HG03097 (cell line): ENCODE data around the gene TBPL2.
"Not testable (repeated sequence)": the region's sequence is repeated elsewhere in the genome, so short reads cannot be mapped to it uniquely, and the experiment has no call there.

ENCODE experiments used
- ATAC-seq: cut with Tn5 transposase; IDR thresholded peaks from one replicate; pipeline ENCODE4 v1.9.1; 2021; ENCODE audit not compliant: unreplicated experiment, low FRiP score

TBPL2 gene

GRCh38 chr14:55446127-55446736 is 5.8 kb upstream of the TBPL2 start:
- ATAC-seq, result no peak

- ATAC-seq, result no peak
Observed at GRCh38 chr14:55441286-55441685, 870 bp upstream of the TBPL2 start.

DNA sequence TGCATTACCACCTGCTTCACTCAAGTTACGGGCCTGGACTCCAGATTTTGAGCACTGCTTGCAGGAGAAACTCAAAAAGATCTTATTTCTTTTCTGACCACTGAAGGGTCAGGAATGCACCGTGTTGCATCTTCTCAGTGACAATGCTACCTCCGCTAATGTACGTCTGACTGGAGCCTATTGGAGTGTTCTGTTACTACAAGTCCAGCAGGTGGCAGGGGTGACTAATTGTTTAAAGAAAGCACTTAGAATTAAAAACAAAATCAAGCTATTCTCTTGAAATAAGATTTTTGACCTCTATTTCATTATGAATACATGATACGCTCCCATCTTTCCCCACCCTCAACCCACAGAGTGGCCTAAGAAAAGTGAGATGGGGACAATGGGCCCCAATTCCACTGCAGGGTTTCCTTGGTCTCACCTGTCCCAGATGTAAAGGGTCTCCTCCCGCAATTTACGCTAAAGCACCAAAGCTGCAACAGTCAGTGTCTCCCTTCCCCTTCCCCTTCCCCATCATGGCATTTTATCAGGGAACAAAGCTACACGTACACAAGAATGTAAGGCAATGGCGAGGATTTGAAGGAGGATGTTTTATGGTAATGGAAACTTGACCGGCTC is 2.2 kb downstream of the TBPL2 start:
- no peak for ATAC-seq

DNA sequence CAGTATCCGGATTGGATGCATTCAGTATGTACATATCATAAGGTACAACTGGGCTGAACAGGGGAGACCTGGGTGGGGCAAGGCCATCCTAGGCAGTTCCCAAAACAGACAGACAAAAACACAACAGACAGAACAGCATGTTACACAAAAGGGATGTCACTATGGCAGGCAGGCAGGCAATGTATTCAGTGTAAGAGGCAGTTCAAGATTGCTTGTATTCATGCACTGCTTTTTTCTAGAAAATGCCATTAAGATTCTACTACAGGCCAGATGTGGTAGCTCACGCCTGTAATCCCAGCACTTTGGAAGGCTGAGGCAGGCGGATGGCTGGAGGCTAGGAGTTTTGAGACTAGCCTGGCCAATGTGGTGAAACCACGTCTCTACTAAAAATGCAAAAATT is 3.5 kb downstream of the TBPL2 start:
- no peak for ATAC-seq

DNA sequence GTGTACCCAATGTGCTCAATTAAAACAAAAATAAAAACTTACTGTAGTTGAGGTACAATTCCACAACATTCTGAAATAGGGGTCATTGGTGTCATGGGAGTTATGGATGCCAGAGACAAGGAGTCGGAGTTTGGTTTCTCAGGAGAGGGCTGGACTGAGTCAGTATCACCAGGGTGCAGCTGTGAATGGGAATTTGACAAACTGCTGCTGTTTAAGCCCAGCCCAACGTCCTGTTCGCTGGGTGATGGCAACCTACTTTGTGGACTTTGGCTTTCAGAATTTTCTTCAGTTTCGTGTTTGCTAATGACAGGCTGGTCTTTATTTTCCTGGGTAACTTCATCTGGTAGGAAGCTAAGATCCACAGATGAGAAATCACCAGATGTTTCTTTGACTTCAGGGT is 3.9 kb downstream of the TBPL2 start:
- no peak for ATAC-seq

- ATAC-seq, result no peak
Observed at GRCh38 chr14:55434805-55435174, 5.6 kb downstream of the TBPL2 start.

DNA sequence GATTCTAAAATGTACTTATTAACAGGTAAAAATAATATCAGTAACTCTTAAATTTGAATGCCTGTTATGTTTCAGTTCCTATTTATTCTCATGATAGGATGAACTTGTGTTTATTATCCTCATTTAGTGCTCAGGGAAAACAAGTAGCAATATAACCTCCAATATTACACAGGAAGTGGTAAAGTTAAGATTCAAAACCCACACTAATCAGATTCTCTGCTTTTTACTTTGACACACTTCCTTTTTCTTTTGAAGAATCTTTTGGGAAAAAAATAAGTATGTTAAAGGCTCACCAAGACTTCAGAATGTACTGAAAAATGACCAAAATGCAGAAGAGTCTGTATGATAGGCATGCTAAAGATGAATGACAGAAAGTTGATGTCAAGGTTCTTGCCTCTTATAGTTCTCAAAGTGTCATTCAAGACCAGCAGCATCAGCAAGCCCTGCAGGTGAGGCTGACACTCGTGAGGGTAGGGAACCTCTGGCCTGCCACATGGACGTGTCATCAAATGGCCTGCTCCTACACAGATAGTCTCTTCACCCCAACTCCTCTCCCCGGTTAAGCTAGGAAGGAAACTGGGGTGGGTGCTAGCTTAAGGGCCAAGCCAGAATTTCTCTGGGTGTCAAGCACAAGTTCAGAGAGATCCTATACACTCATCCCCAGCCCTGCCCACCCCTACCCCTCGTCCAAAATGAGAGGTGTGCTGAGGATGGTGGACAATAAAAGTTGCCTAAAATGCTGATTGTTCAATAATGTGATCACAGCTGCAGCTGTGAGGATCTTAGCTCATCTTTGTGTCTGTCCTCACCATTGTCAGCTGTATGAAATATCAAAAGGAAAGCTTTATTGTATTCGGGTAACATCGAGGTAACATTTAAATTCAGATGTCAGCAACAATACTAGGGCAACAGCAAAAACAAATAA is 6.3 kb downstream of the TBPL2 start:
- no peak for ATAC-seq

DNA sequence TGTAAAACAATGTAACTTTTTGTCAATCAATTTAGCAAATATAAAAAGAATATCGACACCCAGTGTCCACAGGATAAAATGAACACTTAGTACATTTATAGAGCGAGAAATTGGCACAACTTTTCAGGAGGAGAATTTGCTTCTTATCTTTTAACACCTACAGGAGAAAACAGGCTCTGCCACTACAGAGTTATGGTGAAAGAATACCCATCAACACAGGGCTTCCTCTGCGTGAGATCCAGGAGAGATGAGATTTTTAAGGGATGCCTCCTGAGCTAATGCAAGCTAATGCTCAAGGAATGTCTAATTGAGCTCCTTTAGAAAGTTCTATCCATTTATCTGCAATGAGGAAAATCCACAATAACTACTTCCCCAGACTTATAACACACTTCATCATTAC is 7.8 kb downstream of the TBPL2 start:
- no peak for ATAC-seq

GRCh38 chr14:55430024-55430690 is 10.3 kb downstream of the TBPL2 start:
- no peak for ATAC-seq

GRCh38 chr14:55427439-55427838 is 13.0 kb downstream of the TBPL2 start:
- ATAC-seq, result no peak

DNA sequence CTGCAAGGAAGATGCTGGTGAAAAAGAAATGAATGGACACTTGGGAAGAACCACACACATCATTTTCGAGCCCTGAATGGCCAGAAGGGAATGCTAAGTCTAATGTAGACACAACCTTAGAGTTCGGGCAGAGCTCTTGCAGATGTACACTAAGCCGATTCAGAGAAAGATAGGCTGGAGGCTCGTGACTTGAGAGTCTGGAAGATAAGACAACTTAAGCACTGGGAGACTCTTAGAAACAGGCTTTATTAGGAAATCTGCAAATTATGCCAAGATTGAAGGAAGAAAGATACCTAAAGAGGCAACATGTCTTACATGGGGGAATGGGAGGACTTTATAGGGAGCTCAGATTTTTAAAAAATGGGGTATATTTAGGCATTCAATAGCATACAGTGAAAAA is 13.5 kb downstream of the TBPL2 start:
- no peak for ATAC-seq

GRCh38 chr14:55425091-55425490 is 15.3 kb downstream of the TBPL2 start:
- no peak for ATAC-seq

DNA sequence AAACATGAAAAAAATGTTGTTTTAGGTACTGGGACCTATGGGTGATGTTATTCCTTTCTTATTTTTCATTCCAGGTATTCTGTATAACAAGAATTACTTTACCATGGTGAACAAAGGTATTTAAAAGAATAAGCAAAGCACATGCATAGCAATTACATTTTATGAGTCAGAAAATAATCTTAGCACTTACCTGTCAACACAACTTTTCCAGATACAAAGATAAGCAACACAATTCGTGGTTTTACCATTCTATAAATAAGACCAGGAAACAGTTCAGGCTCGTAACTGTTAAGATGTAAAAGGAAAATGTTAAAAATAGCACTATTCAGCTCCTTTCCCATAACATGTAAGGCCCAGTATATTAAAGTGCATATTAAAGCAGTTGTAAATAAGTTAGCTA is 16.4 kb downstream of the TBPL2 start:
- ATAC-seq, result no peak

DNA sequence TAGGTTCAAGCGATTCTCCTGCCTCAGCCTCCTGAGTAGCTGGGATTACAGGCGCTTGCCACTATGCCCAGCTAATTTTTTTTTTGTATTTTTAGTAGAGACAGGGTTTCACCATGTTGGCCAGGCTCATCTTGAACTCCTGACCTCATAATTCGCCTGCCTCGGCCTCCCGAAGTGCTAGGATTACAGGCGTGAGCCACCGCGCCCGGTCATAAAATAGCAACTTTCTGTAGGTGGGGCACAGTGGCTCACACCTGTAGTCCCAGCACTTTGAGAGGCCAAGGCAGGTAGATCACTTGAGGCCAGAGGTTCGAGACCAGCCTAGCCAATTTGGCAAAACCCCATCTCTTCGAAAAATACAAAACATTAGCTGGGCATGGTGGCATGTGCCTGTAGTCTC is 18.1 kb downstream of the TBPL2 start:
- not testable (repeated sequence) for ATAC-seq

DNA sequence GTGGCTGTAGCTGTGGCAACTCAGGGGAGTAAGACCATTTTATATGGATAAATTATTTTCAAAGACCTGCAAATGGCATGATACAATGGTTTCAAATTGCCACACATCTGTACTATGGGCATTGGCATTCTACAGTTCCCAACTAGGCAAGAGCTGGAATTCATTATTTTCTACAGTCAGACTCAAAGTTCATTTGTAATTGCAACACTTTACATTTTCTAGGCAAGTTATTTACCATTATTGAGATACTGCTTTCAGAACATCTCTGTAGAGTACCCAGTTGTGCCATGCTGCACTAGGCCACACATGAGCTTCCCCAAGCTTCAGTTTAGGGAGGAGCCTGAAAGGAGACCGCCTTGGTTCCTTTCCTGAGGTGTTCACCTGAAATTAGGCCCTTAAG is 20.8 kb downstream of the TBPL2 start:
- ATAC-seq, result no peak

- ATAC-seq, result no peak
Observed at GRCh38 chr14:55418411-55418810, 22.0 kb downstream of the TBPL2 start.

DNA sequence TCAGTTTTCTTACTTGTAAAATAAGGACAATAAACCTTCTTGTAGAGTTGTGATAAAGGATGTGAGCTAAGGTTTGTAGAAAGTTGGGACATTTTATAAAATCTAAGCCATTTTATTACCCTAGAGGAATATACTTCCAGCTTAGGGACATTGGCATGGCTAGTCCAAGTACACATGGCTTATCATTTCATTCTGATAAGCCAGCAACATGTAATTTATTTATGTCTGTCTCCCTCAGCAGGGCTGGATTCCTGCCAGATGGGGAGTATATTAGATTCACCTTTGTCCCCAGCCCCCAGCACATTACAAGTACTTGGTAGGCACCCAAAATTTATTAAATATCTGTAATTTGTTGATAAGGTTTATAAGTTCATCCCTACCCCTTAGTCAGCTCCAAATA is 22.5 kb downstream of the TBPL2 start:
- ATAC-seq, result no peak

DNA sequence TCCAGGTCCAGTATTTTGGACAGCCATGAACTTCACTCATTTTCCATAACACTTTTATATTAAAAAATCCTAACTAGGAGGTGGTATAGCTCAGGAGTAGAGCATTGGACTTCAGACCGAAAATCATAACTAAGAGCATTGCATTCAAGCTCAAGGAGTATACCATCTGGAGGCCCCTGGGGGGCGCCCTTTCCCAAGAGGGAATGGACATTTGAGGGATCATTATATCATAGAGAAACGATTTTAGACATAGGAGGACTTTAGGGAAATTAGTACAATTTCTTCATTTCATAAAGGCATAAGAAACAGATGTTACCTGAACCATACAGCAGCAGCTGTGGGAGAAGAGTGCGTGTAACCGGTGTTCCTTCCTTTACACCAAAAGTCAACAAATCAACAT is 23.6 kb downstream of the TBPL2 start:
- no peak for ATAC-seq

- ATAC-seq, result no peak
Observed at GRCh38 chr14:55414551-55414950, 25.9 kb downstream of the TBPL2 start.

DNA sequence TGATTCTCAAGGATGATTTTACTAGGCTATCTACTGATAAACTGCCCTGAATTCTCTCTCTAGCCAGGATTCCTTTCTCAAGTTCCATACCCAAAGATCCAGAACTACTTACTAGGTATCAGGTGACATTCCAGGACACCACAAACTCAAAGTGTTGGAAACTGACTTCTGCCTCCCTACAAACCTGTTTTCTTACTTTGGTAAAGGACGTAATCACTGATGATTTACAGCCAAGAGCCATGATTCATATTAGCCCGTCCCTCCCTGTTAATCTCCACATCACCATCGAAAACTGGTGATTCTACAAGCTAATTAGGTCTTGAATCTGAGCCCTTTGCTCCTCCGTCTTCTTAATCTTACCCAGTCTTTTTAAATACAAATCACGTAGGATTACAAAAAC is 27.7 kb downstream of the TBPL2 start:
- ATAC-seq, result no peak
